ENCODE data around the gene CTAGE6.
"Not testable (repeated sequence)": the region's sequence is repeated elsewhere in the genome, so short reads cannot be mapped to it uniquely, and the experiment has no call there.

CTAGE6 gene, protein sequence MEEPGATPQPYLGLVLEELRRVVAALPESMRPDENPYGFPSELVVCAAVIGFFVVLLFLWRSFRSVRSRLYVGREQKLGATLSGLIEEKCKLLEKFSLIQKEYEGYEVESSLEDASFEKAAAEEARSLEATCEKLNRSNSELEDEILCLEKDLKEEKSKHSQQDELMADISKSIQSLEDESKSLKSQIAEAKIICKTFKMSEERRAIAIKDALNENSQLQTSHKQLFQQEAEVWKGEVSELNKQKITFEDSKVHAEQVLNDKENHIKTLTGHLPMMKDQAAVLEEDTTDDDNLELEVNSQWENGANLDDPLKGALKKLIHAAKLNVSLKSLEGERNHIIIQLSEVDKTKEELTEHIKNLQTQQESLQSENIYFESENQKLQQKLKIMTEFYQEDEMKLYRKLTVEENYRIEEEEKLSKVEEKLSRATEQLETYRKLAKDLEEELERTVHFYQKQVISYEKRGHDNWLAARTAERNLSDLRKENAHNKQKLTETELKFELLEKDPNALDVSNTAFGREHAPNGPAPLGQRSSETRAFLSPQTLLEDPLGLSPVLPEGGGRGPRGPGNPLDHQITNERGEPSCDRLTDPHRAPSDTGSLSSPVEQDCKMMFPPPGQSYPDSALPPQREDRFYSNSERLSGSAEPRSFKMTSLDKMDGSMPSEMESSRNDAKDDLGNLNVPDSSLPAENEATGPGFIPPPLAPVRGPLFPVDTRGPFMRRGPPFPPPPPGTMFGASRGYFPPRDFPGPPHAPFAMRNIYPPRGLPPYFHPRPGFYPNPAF

DNA sequence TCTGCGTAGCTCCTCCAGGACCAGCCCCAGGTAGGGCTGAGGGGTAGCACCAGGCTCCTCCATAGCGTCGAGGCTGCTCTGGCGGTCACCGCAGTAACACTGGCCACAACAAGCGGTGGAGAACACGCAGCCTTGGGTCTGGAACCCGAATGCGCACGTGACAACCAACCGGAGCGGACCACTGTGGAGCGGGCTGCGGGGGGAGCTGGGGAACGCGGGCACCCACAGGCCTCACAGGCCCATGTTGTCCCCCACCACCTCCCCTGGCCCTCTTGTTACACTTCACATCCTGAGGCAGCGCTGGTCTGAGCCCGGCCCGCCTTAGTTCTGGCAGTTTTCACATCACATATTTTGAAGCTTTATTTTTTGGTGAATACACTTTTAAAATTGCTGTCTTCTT, at the start of gene CTAGE6:
TSS of gene CTAGE6 (minus strand) at position 101 of the 400 bp plus-strand sequence. CDS start at position 63, 38 bp downstream.
- not testable (repeated sequence) for DNase-seq (ENCODE audit: low read depth); H3K4me3 ChIP-seq (ENCODE audit: control insufficient read depth, low read depth, low read length)

DNA sequence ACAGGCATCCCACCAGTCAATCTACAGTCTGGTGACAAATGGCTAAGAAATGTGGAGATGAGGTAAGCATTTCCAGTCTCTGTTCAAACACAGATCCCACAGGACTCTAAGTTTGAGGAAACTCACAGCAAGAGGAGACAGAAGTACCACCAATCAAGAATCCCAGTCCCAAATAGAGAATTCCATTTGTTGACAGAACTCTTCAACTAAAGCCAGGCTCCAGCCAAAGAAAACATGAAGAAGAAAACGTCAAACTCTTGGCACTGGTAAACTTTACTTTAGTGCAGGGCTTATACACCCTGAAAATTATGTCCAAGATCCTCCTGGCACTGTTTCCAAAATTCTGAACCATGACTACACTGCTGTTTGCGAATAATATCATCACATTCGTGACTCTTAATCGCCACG, 49.2 kb upstream of the CTAGE6 start:
- not testable (repeated sequence) for DNase-seq (ENCODE audit: low read depth); H3K4me3 ChIP-seq (ENCODE audit: control insufficient read depth, low read depth, low read length)

DNA sequence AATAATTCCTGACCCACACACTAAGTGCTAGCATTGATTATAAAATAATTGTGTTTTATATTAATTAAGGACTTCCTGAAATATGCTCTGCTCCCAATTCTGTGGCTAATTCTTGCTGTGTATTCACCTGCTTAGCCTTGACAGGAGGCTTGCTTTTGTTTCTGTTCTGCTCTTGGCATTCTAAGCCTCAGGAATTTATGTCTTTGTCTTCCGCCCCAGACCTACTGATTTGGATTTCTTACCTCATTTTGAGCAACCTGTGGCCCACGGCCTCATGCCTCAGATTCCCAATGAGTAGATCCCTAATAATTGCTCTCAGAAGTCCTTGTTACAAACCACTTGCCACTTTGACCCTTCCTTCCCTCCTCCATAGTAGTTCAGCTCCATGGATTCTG, 40.4 kb upstream of the CTAGE6 start:
- H3K4me3 ChIP-seq (ENCODE audit: control insufficient read depth, low read depth, low read length); DNase-seq (ENCODE audit: low read depth): not testable (repeated sequence)

DNA sequence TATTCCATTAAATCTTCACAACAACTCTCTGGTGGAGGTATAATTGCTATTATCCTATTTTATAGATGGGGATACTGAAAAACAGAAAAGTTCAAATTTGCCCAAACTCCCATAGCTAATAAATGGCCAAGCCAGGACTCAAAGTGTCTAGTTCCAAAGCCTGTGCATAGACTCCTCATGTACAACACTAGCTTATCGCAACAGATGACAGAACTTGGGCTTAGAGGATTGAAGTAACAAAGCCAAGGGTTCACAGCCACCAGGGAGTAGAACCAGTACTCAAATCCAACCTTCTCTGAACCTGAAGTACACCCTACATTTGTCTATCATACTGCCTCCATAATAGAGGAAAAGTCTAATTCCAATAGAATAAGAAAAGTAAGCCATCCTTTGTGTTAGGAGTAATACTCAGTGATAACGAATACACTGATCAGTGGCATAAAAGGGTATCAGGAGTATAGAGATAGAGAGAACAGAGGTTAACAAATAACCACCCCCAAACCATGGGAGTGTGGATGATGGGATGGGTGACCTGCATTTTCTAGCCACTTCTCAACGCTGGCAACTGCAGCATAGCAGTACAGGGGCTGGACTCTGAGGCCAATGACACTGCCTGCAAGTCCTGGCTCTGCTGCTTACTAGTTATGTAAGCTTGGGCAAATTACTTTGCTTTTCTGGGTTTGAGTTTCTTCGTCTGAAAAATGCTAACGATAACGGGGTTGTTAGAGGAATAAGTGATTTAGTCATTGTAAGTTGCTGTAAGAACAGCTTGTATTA, 39.8 kb upstream of the CTAGE6 start:
- H3K4me3 ChIP-seq (ENCODE audit: control insufficient read depth, low read depth, low read length); DNase-seq (ENCODE audit: low read depth): not testable (repeated sequence)

GRCh38 chr7:143795653-143796052, 38.2 kb upstream of the CTAGE6 start:
- not testable (repeated sequence) for H3K4me3 ChIP-seq (ENCODE audit: control insufficient read depth, low read depth, low read length); DNase-seq (ENCODE audit: low read depth)

DNA sequence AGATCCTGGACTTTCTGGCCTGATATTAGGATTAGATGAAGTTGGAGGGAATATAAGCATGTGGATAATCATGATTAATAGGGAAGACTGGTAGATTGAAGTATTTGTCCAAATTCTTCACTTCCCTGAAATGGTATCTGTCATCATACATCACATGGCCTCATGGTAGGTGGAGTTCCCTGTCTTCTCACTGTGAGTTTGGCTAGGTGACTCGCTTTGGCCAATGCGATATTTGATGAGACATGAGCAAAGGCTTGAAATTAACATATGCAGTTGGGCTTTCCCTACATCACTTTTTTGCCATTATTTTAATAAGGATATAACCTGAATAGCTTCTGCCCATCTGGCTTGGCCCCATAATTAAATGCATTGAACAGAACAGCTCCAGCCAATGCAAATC, 35.1 kb upstream of the CTAGE6 start:
- not testable (repeated sequence) for DNase-seq (ENCODE audit: low read depth); H3K4me3 ChIP-seq (ENCODE audit: control insufficient read depth, low read depth, low read length)

- H3K4me3 ChIP-seq (ENCODE audit: control insufficient read depth, low read depth, low read length): not testable (repeated sequence)
These were observed 28.1 kb upstream of the CTAGE6 start for GRCh38 chr7:143785415-143786182.

DNA sequence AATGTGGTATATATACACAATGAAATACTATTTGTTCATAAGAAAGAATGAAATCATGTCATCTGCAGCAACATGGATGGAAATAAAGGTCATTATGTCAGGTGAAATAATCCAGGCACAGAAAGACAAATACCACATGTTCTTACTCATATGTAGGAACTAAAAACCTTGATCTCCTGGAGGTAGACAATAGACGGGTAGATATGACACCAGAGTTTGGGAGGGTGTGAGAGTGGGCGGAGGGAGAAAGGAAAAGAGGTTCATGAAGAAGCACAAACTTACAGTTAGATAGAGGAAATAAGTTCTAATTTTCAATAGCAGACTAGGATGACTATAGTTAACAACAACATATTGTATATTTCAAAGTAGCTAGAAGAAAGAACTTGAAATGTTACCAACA, 22.1 kb upstream of the CTAGE6 start:
- not testable (repeated sequence) for H3K4me3 ChIP-seq (ENCODE audit: control insufficient read depth, low read depth, low read length); DNase-seq (ENCODE audit: low read depth)

More at GRCh38 chr7:143785415-143786182, 28.1 kb upstream of the CTAGE6 start:
- not testable (repeated sequence) for DNase-seq (ENCODE audit: low read depth)

DNA sequence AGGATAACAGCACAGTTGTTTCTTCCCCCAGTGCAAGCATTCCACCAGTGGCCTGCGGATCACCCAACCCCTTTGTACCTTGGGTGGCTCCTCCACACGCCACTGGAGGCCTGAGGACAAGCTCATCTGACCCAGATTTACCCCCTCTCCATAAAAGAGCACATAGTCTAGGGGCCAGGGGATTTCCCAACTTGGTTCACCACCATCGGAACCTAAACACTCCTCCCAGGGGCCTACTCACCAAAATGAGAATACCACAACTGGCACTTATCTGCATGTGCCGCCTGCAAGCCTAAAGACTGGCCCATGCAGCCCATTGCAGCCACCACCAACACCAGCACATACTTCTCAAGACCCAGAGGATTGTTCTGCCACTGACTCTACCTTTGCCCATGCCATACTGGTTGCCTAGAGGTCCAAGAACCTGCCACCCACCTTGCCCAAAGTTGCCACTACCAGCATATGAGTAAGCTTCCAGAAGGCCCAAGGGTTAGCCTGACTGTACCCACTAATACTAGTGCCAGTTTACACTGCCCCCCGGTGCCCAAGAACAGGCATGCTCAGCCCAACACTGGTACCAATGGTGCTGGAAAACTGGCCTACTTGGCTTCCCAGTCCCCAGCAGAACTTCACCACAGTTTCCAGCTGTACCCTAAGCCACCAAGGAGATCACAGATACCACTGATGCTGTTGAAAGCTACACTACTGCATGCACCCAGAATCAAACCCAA, 15.4 kb upstream of the CTAGE6 start:
- DNase-seq (ENCODE audit: low read depth); H3K4me3 ChIP-seq (ENCODE audit: control insufficient read depth, low read depth, low read length): not testable (repeated sequence)

DNA sequence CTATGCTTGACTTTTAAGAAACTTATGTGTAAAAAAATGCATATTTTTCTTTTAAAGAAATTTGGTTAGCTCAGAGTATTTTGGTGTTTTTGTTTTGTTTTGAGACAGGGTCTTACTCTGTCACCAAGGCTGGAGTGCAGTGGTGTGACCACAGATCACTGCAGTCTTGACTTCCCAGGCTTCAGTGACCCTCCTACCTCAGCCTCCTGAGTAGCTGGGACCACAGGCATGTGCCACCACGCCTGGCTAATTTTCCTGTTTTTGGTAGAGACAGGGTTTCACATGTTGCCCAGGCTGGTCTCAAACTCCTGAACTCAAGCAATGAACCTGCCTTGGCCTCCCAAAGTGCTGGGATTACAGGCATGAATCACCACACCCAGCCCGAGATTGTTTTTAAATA, 10.0 kb upstream of the CTAGE6 start:
- not testable (repeated sequence) for DNase-seq (ENCODE audit: low read depth); H3K4me3 ChIP-seq (ENCODE audit: control insufficient read depth, low read depth, low read length)

DNA sequence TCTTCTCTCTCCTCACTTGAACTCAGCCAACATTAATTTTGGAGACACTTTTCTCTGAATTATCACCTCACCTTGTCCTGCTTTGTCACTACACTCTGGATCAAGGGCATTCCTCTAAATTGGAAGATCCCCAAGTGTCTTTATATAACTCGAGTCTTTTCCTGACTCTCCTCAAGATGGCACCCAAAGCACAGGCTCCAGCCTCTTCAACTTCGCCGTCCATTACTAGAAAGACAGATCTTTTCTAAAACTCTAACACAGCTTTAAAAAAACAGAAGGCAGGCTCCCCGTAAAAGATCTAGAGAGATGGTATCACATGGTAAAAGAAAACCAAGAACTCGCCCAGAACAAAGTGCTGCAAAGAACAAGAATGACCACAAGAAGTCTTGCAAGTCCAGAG, 8.2 kb upstream of the CTAGE6 start:
- H3K4me3 ChIP-seq (ENCODE audit: control insufficient read depth, low read depth, low read length); DNase-seq (ENCODE audit: low read depth): not testable (repeated sequence)

GRCh38 chr7:143763065-143763464, 5.6 kb upstream of the CTAGE6 start:
- not testable (repeated sequence) for DNase-seq (ENCODE audit: low read depth); H3K4me3 ChIP-seq (ENCODE audit: control insufficient read depth, low read depth, low read length)

GRCh38 chr7:143745340-143745739, 12.2 kb downstream of the CTAGE6 start:
- H3K4me3 ChIP-seq (ENCODE audit: control insufficient read depth, low read depth, low read length); DNase-seq (ENCODE audit: low read depth): not testable (repeated sequence)

Data from AG09309 (cell line).